Measurements from ENCODE around the gene ZNF784. TPM values are rescaled to one million over a fixed set of nuclear protein-coding genes. Genes with fewer than 3 reads are reported as not detected.

ZNF784 gene
- total and polyA plus RNA-seq, 2 of the 13 experiments (the other 11 are each of a cell fraction or from before 2014, with no cell fraction given): 4.1 to 4.2 TPM

DNA sequence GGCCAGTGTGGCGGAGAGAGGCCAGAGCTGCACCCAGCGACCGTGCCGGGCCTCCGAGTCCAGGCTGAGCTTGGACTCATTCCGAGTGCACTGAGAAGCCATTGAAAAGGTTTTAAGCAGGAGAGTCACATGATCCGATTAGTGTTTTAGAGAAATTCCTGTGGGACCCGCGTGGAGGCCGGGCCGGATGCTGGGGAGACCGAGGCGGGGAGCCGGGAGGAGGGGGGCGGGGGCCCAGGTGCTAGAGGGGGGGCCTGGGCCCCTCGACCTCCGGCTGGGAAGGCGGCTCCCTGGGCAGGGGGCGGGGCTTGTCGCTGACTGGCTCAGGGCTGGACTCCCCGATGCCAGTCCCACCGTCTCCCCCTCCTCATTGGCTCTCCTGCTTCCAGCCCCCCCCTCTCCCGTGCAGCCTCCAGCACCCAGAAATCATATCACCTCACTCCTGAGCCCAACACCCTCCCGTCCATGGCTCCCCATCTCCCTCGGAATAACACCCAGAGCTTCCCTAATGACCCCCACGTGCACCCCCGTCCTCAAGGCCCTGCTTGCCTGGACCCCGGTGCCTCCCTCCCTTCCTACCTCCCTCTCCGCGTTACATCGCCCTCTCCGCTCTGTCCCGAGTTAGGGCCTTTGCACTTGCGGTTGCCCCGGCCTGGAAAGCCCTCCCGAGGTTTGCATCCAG lies 38.6 kb downstream of the ZNF784 start (continued):
- TF ChIP-seq NFE2 (CRISPR knock-in tag; IDR thresholded peaks at IDR 0.05): no peak
- TF ChIP-seq PAF1 (CRISPR knock-in tag; IDR thresholded peaks at IDR 0.05): no peak
- peak; percentile 29 for TF ChIP-seq TEAD3 (CRISPR knock-in tag; optimal IDR thresholded peaks at IDR 0.05; ENCODE audit: borderline replicate concordance)
- peak; percentile 65 for TF ChIP-seq YY1 (IDR thresholded peaks at IDR 0.05; ENCODE audit: insufficient read depth, insufficient replicate concordance, low read depth, low read length)
- TF ChIP-seq ZMAT3 (CRISPR knock-in tag; conservative IDR thresholded peaks at IDR 0.05): 0 out of 2 replicates have a peak, but pooled peaks have one; percentile 27
- no peak for TF ChIP-seq ZNF709 (CRISPR knock-in tag; IDR thresholded peaks at IDR 0.05)
- peak; percentile 29 to 42; a peak in 2 of 4 replicates for TF ChIP-seq POLR2A (IDR thresholded peaks at IDR 0.05; ENCODE audit: insufficient read depth in 1 of 2, low read depth in 2 of 2, low read length in 2 of 2)

DNA sequence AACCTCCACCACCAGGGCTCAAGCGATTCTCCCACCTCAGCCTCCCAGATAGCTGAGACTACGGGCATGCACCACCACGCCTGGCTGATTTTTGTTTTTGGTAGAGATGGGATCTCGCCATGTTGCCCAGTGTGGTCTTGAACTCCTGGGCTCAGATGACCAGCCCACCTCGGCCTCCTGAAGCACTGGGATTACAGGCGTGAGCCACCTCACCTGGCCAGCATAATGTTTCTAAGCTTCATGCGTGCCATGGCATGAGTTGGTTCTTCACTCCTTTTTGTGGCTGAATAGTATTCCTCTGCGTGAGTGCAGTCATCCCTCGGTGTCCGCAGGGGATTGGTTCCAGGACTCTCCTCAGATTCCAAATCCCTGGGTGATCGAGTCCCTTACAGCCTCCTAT lies 39.5 kb downstream of the ZNF784 start:
- no peak for ATAC-seq
- Histone ChIP-seq H4K20me1 (ENCODE audit: insufficient read depth, low read length) (no peaks in the 10 kb centered on the region), H3K79me2 (ENCODE audit: insufficient read depth, low read length) (peaks cover 4% of the 10 kb centered on the region), H3K4me1 (ENCODE audit: insufficient read depth, low read length) (peaks cover 47% of the 10 kb centered on the region), H3K36me3 (replicated peaks in 1 of 2; ENCODE audit: control insufficient read depth in 1 of 2, insufficient read depth in 2 of 2, low read length in 2 of 2) (no peaks in the 10 kb centered on the region), H3K9me3 (ENCODE audit: low read length) (no peaks in the 10 kb centered on the region), H3K9ac (ENCODE audit: insufficient read depth, low read depth, low read length) (no peak overlapping the region), H2AFZ (ENCODE audit: low read length) (no peak overlapping the region), H3K4me3 (replicated peaks in 1 of 3; ENCODE audit: insufficient read depth in 1 of 3, low read depth in 2 of 3, low read length in 3 of 3) (no peak overlapping the region), H3K27me3 (ENCODE audit: control insufficient read depth in 1 of 2, insufficient read depth in 2 of 2, low read length in 2 of 2) (no peaks in the 10 kb centered on the region; a peak in 1 of 5 replicates), H3K27ac (ENCODE audit: extremely low read length, insufficient read depth, low read length) (no peak overlapping the region), H3K4me2 (ENCODE audit: low read depth, low read length) (peak overlapping the region; percentile 11; the same call in 1 of the 2 replicates)
- BruUV-seq (replicated peaks): no TSS peak
- no peak for DNase-seq (ENCODE audit: low spot score)
- ChIA-PET CTCF (ENCODE audit: low intra/inter-chr PET ratio, low total read pairs) (no interaction called here), POLR2A (interaction anchor here (1.0 to 5.3 kb wide), 4 partner anchors 15 to 40 kb away, joined by 3 to 66 read pairs (median 4); partner anchors contain the start of genes FIZ1, ZNF524 and ZNF784)
- WGBS (ENCODE audit: low lambda C conversion rate): 89% methylated on average over 8 of the region's 11 CpGs
- intact Hi-C loops (cut with micrococcal nuclease; ENCODE audit: unreplicated experiment) (loop anchor here (10.0 kb wide), 2 partner anchors 50 to 70 kb away; no protein-coding TSS in a partner anchor), in situ Hi-C loops (cut with HindIII; ENCODE audit: extremely low pct_ligation_motif_present, low pct_unique_long_range_greater_than_20kb) (no loop called here)
- no peak for FAIRE-seq
- TF ChIP-seq, protein P1, sequence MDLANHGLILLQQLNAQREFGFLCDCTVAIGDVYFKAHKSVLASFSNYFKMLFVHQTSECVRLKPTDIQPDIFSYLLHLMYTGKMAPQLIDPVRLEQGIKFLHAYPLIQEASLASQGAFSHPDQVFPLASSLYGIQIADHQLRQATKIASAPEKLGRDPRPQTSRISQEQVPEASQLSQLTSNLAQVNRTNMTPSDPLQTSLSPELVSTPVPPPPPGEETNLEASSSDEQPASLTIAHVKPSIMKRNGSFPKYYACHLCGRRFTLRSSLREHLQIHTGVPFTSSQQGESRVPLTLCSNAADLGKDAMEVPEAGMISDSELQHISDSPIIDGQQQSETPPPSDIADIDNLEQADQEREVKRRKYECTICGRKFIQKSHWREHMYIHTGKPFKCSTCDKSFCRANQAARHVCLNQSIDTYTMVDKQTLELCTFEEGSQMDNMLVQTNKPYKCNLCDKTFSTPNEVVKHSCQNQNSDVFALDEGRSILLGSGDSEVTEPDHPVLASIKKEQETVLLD (CRISPR knock-in tag; IDR thresholded peaks at IDR 0.05; ENCODE audit: low read depth): 0 out of 2 replicates have a peak, but pooled peaks have one; percentile 18
- TF ChIP-seq RELA (CRISPR knock-in tag; IDR thresholded peaks at IDR 0.05) (no peak), ATF1 (CRISPR knock-in tag; IDR thresholded peaks at IDR 0.05) (no peak), ZMYM3 (CRISPR knock-in tag; IDR thresholded peaks at IDR 0.05) (peak; percentile 62; the same call in 1 of the 2 replicates), ZNF121 (CRISPR knock-in tag; IDR thresholded peaks at IDR 0.05) (peak; percentile 77; the same call in 1 of the 2 replicates), NCOA2 (CRISPR knock-in tag; IDR thresholded peaks at IDR 0.05) (no peak), ZNF576 (CRISPR knock-in tag; IDR thresholded peaks at IDR 0.05) (no peak), POLR2AphosphoS2 (IDR thresholded peaks at IDR 0.05; ENCODE audit: low read depth, low read length) (no peak), ZNF350 (CRISPR knock-in tag; IDR thresholded peaks at IDR 0.05; ENCODE audit: borderline replicate concordance, low read depth) (no peak)
- TF ChIP-seq, protein P2, sequence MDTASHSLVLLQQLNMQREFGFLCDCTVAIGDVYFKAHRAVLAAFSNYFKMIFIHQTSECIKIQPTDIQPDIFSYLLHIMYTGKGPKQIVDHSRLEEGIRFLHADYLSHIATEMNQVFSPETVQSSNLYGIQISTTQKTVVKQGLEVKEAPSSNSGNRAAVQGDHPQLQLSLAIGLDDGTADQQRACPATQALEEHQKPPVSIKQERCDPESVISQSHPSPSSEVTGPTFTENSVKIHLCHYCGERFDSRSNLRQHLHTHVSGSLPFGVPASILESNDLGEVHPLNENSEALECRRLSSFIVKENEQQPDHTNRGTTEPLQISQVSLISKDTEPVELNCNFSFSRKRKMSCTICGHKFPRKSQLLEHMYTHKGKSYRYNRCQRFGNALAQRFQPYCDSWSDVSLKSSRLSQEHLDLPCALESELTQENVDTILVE (CRISPR knock-in tag; IDR thresholded peaks at IDR 0.05): no peak

Data from HepG2 (cell line).